Colonic mucosa (tissue), 4 donors: ENCODE data around the gene RNASE1. TPM values are rescaled to one million over a fixed set of nuclear protein-coding genes. Genes with fewer than 3 reads are reported as not detected.

Experiments
- DNase-seq: peaks from one replicate; pipeline ENCODE4 v3.0.0-alpha.2; 2020
- H3K27ac ChIP-seq: fragments of 200-600 bp; one replicate; pipeline ENCODE4 v1.8.0; 2021
- H3K27me3 ChIP-seq: fragments of 200-600 bp; one replicate; pipeline ENCODE4 v1.8.0; 2021
- H3K36me3 ChIP-seq: fragments of 200-600 bp; one replicate; pipeline ENCODE4 v1.8.0; 2021
- H3K4me1 ChIP-seq: fragments of 200-600 bp; one replicate; pipeline ENCODE4 v1.8.0; 2021; ENCODE audit warnings: mild to moderate bottlenecking
- H3K4me3 ChIP-seq: fragments of 200-600 bp; one replicate; pipeline ENCODE4 v1.8.0; 2021
- H3K9ac ChIP-seq, 2 donors: one replicate each; pipeline ENCODE4 v1.7.0; 2013; ENCODE audit warnings: control low read depth in 2 of 2, low read depth in 2 of 2, low read length in 2 of 2
- H3K9me3 ChIP-seq: fragments of 200-600 bp; one replicate; pipeline ENCODE4 v1.8.0; 2021
- intact Hi-C: fragments of 100-400 bp; cut with DNase I; formaldehyde crosslinking; loops from one replicate; pipeline ENCODE4 v1.14.1; 2022
- total RNA-seq, 2 donors: library from RNA; stranded (reverse); fragmentation: NEBNext Ultra II Directional in 1 of 2; extraction: Animal tissue kit (Norgen Biotek cat#: 25700) in 1 of 2; gene quantifications; one replicate each; pipeline ENCODE4 v1.2.1, GENCODE V29; 2021
- TF ChIP-seq, protein P1 (sequence below): fragments of 200-600 bp; IDR thresholded peaks from one replicate; pipeline ENCODE4 v1.8.0; 2022; ENCODE audit warnings: antibody characterized with exemption, mild to moderate bottlenecking
- donor health status: healthy.
- donor health status: DM: no; HTN: no; CAD: no.
- donor health status: DM: no; HTN: no; CAD: no.

RNASE1 gene
- total RNA-seq = 100 to 1,000 TPM; 189 to 244 TPM

DNA sequence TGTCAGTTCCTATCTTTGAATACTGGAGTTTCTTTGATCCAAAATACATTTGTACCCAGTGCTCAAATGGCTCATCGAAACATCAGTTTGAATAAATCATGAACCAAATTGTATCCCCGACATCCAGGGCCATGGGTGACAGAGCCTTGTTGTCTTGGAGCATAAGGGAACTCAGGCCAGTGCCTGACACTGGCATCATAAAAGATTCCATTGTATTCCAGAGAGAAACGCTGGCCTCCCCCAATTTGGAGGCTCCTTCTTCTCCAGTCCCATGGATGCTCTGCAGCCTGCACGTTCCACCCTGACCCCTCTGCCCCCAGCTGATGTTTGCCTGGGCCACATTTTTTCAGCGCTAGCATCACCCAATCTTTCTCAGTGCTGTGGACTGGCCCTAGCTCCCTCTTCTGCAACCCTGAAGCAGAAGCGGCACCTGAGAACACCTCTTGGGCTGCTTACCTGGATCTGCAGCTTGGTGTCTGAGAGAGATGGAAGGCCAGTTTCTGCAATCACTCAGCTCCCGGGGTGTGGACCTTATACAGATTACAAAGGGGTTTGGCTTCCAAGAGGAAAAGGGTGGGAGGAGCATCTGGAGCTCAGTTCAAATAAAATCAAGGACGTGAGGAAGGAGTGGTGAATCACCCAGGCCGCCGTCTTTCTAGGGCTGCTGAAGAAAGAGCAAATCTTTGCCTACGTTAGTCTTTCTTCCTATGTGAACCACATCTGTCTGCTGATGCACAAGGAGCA, at the start of gene RNASE1:
TSS of gene RNASE1 (minus strand) at position 504 of the 744 bp plus-strand sequence. CDS start 776 bp downstream, outside the sequence.
- Histone ChIP-seq H3K4me1 (no peaks in the 10 kb centered on the region), H3K27me3 (no peaks in the 10 kb centered on the region), H3K36me3 (no peaks in the 10 kb centered on the region), H3K9me3 (no peaks in the 10 kb centered on the region), H3K4me3 (peak within 1 kb of the TSS; percentile 9), H3K27ac (peak within 1 kb of the TSS; percentile 52), H3K9ac (peak within 1 kb of the TSS; percentile 29 to 73)
- TF ChIP-seq, protein P1, sequence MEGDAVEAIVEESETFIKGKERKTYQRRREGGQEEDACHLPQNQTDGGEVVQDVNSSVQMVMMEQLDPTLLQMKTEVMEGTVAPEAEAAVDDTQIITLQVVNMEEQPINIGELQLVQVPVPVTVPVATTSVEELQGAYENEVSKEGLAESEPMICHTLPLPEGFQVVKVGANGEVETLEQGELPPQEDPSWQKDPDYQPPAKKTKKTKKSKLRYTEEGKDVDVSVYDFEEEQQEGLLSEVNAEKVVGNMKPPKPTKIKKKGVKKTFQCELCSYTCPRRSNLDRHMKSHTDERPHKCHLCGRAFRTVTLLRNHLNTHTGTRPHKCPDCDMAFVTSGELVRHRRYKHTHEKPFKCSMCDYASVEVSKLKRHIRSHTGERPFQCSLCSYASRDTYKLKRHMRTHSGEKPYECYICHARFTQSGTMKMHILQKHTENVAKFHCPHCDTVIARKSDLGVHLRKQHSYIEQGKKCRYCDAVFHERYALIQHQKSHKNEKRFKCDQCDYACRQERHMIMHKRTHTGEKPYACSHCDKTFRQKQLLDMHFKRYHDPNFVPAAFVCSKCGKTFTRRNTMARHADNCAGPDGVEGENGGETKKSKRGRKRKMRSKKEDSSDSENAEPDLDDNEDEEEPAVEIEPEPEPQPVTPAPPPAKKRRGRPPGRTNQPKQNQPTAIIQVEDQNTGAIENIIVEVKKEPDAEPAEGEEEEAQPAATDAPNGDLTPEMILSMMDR = no peak
- DNase-seq = peak; percentile 87
- intact Hi-C loops = no loop called here

DNA sequence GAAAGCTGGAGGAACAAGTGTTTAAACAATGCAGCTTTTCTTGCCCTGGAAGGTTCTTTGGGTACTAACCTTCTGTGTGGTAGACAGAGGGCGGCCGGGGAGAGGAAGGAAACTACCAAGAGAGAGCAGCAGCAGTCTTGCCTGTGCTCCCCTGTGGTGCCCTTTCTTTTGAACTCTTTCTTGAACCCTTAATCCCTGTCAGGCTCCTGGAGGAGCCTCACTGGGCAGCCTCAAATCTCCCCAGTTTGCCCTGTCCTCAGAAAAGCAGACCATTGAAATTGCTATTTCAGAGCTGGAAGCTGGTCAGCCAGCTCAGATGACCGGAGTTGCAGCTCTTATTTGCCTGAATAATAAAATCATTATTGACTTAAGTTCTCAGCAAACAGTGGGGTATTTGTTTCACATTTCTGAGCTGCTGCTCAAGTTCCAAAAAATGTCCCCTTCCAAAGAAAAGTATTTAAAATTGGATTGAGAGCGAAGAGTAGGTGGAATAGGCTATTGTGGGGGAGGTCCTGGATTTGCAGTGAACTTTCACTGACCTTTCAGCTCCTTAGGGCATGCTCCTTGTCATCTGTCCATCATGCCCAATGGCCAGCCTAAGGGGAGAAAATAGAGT, 46.4 kb upstream of the RNASE1 start:
- H3K9ac ChIP-seq = no peak overlapping the region
- no peaks in the 10 kb centered on the region for H3K4me1 ChIP-seq
- no peaks in the 10 kb centered on the region for H3K36me3 ChIP-seq
- TF ChIP-seq, protein P1 = no peak
- H3K4me3 ChIP-seq = no peak overlapping the region
- H3K9me3 ChIP-seq = no peaks in the 10 kb centered on the region
- DNase-seq = no peak
- intact Hi-C loops = no loop called here
- H3K27ac ChIP-seq = no peak overlapping the region
- no peaks in the 10 kb centered on the region for H3K27me3 ChIP-seq

DNA sequence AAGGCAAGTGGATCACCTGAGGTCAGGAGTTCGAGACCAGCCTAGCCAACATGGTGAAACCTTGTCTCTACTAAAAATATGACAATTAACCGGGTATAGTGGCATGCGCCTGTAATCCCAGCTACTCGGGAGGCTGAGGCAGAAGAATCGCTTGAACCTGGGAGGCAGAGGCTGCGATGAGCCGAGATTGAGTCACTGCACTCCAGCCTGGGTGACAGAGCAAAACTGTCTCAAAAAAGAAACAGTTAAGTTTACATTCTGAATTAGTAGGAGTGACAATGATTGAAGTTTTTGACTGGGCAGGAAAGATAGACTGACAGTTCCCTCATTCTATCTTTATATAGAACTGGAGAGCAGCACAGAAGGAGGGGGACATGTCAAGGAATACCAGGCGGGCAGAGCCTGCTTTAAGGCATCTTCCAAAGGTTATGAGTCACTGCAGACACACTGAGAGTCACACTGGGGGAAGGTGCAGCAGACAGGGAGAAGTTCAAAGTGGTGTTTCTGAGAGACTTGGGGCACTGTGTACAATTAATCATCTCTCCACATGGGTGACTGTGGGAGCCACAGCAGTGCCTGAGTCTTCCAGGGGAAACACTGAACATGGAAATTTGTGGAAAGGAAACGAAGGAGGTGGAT, 45.8 kb upstream of the RNASE1 start:
- Histone ChIP-seq H3K4me3 (no peak overlapping the region), H3K27ac (no peak overlapping the region), H3K9ac (no peak overlapping the region), H3K9me3 (no peaks in the 10 kb centered on the region), H3K4me1 (no peaks in the 10 kb centered on the region), H3K27me3 (no peaks in the 10 kb centered on the region), H3K36me3 (no peaks in the 10 kb centered on the region)
- intact Hi-C loops = no loop called here
- TF ChIP-seq, protein P1 = no peak
- no peak for DNase-seq

DNA sequence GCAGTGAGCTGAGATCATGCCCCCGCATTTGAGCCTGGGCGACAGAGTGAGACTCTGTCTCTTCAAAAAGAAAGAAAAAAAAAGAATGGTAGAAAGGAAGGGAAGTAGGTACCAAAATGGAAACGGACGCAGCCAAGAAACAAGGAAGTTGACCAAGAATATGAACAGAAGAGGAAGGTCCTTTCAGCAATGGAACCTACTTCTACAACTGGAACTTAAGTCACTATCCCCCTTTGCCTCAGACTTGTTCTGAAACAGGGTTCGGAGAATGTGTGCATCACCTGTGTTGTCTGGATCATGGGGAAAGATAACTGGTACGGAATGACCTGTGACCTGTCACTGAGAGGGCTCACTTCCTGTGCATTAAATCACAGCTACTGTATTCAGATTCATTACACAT, 43.9 kb upstream of the RNASE1 start:
- TF ChIP-seq, protein P1 = no peak
- no peak for DNase-seq
- no peaks in the 10 kb centered on the region for H3K36me3 ChIP-seq

DNA sequence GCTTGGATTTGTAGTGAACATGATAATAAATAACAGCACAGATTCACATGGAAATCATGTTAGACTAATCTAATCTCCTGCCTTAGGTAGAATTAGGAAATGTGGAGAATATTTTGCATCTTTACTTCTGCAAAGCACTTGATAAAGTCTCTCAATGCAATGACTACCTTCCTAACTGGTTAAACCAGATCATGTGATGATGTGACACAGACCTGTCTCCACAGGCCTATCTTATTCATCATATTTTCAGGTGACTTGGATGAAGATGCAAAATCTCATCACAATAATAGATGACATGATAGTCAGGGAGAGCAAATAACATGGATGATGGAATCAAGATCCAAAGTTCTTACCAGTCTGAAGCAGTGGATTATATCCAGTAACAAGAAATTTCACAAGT, 38.5 kb upstream of the RNASE1 start:
- no peaks in the 10 kb centered on the region for H3K9me3 ChIP-seq
- intact Hi-C loops = no loop called here
- no peak overlapping the region for H3K4me3 ChIP-seq
- TF ChIP-seq, protein P1 = no peak
- H3K4me1 ChIP-seq = no peaks in the 10 kb centered on the region
- DNase-seq = no peak
- no peak overlapping the region for H3K9ac ChIP-seq
- no peak overlapping the region for H3K27ac ChIP-seq
- no peaks in the 10 kb centered on the region for H3K36me3 ChIP-seq
- H3K27me3 ChIP-seq = no peaks in the 10 kb centered on the region

More for the DNA sequence above, 43.9 kb upstream of the RNASE1 start:
- no peak overlapping the region for H3K27ac ChIP-seq
- no peaks in the 10 kb centered on the region for H3K4me1 ChIP-seq
- H3K9ac ChIP-seq = no peak overlapping the region
- no peak overlapping the region for H3K4me3 ChIP-seq
- H3K9me3 ChIP-seq = no peaks in the 10 kb centered on the region
- intact Hi-C loops = no loop called here
- H3K27me3 ChIP-seq = no peaks in the 10 kb centered on the region
